ENCODE results near the gene KRTAP5-7.

DNA sequence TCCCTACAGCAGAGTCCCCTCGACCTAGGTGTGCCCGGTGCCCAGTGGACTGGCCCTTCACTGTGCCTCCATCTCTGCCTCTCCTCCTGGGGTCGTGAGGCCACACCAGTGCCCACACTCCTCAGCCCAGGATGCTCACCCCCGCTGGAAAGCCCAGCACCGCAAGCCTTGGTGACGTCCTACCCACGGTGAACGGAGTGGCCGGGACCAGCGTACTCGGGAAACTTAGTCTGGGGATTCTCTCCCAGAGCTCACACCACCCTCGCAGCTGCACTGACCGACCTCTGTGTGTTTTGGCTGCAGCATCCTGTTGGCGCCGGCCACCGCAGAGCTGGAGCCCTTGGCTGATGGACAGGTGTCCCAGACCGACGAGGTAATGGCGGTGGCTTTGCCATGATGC, 35.5 kb upstream of the KRTAP5-7 start:
- TF ChIP-seq, protein P1, sequence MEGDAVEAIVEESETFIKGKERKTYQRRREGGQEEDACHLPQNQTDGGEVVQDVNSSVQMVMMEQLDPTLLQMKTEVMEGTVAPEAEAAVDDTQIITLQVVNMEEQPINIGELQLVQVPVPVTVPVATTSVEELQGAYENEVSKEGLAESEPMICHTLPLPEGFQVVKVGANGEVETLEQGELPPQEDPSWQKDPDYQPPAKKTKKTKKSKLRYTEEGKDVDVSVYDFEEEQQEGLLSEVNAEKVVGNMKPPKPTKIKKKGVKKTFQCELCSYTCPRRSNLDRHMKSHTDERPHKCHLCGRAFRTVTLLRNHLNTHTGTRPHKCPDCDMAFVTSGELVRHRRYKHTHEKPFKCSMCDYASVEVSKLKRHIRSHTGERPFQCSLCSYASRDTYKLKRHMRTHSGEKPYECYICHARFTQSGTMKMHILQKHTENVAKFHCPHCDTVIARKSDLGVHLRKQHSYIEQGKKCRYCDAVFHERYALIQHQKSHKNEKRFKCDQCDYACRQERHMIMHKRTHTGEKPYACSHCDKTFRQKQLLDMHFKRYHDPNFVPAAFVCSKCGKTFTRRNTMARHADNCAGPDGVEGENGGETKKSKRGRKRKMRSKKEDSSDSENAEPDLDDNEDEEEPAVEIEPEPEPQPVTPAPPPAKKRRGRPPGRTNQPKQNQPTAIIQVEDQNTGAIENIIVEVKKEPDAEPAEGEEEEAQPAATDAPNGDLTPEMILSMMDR (conservative IDR thresholded peaks at IDR 0.05), result no peak
- no peak for TF ChIP-seq EZH2 (IDR thresholded peaks at IDR 0.05; ENCODE audit: low read depth)

All from PC-9 (cell line).